T-helper 2 cell (primary cell): Measurements from ENCODE around the gene SCUBE3.

Source experiments
- DNase-seq, 5 experiments: peaks; one replicate each; pipeline versions ENCODE4 v3.0.0 to v3.0.0-alpha.2; 2012 to 2022

The SCUBE3 gene

DNA sequence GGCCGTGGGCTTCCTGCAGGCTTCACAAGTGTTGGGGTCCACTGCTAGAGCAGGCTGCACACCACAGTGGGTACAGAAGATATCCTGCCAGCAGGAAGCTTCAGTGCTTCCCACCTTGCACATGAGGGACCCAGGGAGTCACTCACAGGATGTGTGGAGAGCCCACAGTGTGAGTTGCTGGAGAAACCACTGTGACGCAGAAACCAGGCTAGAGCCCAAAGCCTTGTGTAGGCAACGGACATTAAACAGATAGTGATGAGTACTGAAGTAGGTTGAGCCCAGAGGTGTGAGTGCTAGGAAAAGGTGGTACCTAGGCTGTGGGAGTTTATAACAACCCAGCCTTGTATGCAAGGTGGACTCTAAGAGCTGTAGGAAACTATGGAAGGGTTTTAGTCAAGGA, 65.0 kb downstream of the SCUBE3 start:
- no peak for DNase-seq

DNA sequence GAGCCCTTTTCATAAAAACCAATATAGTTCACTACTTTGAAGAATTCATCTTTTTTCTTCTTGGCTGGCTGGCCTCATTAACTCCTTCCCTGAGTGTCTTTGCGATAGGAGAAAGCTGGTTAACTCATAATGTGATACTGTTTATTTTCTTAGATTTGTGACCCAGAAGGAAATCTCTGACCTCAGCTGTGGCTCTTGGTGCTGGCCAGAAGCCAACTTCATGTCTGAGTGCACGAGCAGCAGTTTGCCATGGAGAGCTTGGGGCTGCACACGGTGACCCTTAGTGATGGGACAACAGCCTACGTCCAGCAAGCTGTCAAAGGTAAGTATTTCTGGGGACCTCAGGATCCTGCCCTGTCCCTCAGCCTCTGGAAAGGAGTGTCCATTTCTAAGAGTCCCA, 67.1 kb downstream of the SCUBE3 start:
- no peak for DNase-seq

DNA sequence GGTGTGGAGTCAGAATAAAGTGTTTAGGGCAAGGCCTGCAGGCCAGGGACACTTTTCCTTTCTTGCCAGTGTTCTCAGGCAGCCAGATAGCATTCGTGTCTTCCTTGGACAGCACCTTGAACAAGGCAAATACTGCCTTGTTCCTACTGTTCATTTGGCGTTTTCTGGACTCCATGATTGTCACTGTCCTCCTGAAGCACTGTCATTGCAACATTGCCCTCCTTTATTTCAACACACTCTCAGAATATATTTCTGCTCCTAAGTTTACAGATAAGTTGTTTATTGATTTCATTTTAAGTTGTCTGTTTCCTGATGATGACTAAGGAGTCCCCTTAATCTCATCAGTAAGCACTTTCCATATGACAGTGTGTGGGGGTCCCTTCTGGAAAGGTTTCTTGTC, 68.7 kb downstream of the SCUBE3 start:
- no peak for DNase-seq

DNA sequence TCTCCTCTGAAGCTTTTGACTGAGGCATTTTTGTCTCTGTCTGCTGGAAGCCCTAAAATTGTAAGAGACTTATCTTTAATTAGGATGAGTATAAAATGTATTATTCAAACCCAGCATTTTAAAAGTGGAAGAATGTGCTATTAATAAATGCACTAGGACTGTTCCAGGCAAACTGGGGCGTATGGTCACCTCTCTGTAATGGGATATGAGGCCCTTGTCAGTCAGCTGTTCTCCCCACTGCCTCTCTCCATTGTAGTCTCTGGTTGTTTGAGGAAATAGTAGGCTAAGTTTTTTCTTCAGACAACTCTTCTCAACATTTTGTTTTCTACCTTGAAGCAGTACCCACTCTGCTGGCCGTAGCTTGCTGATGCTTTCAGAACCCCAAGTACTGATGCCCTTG, 69.6 kb downstream of the SCUBE3 start:
- DNase-seq, result no peak

DNA sequence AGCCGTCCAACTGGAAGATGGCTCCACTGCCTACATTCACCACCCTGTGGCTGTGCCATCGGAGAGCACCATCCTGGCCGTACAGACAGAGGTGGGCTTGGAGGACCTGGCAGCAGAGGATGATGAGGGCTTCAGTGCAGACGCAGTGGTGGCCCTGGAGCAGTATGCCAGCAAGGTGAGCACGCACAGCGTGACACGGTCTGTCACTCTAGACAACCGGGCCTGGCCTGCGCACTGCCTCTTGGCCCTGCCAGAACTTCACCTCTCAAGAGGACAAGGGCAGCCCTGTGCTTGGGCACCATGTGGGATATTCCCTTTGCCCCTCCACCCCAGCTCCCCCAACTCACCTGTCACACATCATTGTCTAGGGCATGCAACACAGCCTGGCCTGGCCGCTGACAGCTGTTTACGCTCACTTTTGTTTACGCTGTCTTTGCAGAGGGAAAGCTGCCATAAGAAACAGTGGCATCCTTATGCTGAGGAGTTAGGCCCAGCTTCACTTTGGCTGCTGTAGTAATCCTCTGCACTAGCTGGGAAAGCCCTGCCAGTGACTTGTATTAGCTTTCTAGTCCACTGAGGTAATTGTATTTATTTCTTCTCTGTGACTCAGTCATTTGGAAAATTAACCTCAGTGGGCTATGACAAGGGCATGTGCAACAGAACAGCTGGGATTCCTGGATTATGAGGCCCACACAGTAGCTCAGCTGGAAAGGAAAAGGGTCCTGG, 74.1 kb downstream of the SCUBE3 start:
- no peak for DNase-seq

DNA sequence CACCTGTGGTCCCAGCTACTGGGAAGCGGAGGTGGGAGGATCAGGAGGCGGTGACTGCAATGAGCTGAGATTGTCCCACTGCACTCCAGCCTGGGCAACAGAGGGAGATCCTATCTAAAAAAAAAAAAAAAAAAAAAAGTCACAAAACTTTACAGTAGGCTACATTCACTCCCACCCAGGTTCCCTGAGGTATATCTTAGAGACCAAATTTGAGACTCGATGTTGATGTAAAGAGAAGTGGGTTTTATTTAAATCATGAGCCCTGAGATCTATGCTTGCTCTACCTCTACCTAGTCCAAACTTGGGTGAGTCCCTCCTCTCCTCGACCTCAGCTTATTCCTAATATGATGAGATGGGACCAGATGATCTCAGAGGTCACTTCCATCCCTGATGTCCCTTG, 75.1 kb downstream of the SCUBE3 start:
- no peak for DNase-seq

DNA sequence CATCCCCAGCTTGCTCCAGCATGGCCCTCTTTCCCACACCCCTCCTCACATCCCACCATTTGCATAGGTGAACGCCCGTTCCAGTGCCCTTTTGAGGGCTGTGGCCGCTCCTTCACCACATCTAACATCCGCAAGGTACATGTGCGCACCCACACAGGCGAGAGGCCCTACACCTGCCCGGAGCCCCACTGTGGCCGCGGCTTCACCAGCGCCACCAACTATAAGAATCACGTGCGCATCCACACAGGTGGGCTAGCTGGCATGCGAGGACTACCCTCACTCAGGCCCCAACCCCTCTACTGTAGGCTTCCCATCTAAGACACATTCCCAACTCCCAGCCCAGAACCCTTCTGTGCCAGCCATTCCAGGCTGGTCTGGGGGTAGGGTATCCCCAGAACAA, 77.7 kb downstream of the SCUBE3 start:
- DNase-seq, result no peak

DNA sequence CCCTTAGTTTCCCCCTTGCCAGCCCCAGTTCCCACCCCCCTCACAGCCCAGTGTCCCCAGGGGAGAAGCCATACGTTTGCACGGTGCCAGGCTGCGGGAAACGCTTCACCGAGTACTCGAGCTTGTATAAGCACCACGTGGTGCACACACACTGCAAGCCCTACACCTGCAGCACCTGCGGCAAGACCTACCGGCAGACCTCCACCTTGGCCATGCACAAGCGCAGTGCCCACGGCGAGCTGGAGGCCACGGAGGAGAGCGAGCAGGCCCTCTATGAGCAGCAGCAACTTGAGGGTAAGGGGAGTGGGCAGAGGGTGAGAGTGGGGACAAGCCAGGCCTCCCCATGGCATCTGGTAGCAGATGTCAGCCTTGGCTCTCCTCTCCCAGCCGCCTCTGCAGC, 78.7 kb downstream of the SCUBE3 start:
- no peak for DNase-seq

DNA sequence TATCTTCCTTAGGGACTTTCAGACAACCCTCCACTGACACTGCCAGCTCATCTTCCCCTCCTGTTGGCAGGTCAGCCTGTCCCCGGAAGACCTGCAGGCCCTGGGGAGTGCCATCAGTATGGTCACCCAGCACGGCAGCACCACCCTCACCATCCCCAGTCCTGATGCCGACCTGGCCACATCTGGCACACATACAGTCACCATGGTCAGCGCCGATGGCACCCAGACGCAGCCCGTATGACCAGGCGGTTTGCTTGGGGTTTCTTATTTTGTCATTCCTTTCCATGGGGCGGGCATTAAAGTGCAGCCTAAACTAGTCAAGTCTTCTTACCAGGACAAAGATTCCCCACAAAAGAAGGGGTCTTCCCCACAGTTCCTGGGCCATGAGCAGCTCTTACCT, 79.9 kb downstream of the SCUBE3 start:
- no peak for DNase-seq

DNA sequence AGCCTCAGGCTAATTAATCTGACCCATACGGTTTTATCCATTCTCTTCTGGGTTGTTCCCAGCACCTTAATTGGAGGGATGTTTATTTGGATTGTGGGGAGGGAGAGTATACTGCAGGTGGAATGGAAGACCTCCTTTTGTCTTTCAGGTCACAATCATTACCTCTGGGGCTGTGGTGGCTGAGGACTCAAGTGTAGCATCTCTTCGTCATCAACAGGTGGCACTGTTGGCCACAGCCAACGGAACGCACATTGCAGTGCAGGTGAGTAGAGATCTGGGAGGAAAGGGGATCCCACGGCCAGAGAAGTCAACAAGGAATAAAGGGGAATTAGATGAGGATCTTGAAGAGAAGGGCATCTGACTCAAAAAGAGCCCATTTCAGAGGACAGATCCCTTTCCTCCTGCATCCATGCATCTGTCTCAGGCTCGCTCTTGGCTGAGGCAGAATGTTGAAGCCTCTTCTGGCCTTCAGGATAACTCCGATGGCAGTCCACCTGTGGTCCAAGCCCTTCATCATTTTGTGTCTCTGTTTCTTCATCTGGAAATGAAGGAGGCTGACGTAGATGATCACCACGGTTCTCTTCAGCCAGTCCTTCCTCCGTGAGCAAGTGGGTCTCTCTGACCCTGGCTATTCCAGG, 80.7 kb downstream of the SCUBE3 start:
- DNase-seq, result peak in 2 of 5 experiments; percentile 40 to 73

DNA sequence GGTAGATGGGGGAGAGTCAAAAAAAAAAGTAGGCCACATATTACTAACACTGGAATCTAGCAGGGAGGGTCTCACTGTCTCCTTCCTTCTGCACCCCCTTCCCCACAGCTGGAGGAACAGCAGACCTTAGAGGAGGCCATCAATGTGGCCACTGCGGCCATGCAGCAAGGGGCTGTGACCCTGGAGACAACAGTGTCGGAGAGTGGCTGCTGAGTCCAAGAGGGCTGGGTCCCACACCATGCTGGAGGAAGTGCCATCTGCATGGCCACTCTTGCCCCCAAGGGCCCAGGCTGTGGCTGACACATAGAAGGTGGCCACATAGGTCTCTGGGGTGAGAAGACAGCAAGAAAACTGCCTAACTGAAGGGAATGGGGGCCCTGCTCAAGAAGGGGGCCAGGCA, 81.3 kb downstream of the SCUBE3 start:
- no peak for DNase-seq

DNA sequence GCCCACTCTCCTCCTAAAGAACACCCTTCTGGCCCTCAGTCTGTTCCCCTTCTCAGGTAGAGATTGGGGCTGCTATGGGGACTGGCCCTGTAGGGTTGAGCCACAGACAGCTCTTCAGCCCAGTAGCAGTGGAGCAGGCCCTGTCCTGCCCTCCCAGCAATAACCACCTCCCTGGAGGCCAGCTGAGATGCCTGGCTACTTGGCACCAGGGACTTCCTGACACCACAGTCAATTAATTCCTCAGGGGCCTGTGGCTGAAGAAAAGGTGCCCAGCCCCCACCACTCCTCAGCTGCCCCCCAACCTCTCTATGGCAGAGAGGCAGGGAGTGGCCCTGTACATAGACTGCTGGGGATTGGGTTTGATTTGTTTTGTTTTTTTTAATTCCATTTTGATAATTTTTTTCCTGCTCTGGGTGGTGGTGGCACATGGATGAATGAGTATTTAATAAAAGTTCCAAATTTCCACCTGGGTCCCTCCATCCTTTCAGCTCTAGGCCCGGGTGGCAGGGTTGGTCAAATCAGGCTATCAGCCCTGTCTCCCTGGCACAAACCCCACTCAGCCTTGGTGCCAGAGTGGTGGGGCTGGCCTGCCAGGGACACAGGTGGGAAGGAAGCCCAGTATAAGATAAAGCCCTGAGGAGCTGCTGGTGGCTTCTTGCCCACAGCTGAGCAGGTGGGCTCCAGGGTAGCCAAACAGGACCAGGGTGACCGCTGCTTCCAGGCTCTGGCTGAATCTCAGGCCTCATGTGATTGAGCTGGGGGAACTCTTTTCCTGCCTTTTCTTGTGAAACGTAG, 82.0 kb downstream of the SCUBE3 start:
- DNase-seq, result no peak

DNA sequence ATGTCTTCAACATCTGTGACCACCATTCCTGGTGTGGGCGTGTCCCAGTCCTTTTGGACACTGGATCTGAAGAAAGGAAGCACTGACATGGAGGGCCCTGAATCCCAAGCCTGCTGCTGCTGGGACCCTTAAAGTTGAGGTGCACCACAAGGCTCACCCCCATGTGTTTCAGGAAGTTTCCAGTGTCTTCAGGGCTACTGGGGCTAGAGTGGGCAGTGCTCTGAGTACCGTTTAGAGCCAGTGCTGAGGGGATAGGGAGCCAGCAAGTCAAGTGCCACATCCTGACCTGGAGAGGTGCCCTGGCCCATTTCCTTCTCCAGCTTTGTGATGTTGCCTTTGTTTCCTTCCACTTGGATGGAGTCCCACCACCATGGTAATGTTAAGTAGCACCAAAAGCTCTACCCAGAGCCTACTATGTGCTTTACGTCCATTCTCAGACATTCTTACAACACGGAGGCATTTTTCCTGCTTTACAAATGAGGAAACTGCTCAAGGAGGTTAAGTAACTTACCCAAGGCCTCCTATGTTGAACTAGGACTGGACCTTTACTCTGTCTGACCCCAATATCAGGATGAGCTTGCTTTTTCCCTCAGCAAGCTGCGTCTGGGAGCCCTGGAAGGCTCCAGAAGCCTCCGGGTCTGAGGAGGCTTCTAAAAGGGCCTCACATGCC, 83.3 kb downstream of the SCUBE3 start:
- DNase-seq, result no peak

DNA sequence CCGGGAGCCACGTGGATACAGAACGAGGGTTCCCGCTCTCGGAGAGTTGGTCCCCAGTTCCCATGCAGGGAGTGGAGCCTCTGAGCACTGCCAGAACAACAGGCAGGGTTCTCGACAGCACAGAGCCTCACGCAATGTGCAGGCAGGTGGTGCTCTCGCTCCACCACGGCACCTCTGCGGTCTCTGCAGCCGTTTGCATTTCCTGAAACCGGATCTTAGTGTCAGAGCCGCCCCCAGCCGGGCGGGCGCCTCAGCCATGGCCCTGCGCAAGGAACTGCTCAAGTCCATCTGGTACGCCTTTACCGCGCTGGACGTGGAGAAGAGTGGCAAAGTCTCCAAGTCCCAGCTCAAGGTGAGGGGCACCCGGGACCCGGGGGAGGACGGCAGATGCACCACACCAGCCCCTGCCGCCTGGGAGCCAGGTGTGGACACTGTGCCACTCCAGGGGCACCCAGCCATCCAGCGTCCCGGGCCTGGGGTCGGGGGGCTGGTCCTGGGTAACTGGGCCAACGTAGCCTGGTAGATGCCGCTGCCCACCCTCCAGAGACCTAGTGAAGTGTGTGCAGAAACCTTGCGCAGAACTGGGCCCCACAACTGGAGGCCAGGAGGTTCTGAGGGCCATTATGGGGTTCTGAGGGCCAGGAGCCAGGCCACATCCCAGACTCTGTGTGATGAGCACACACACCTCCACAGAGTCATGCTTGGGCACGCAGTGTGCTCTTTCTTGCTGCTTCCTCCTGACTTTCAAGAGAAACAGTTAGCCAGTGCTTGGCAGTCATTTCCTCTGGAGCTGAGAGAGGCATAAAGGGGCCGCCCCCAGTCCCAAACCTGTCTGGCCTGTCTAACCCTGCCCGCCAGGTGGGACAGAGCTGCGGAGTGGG, 84.1 kb downstream of the SCUBE3 start, which contains the start of gene DEF6:
TSS of gene DEF6 (plus strand) at position 218 of the 881 bp plus-strand sequence. CDS start at position 257, 39 bp downstream.
- DNase-seq, result peak; percentile 69 to 95 (median 82)

DNA sequence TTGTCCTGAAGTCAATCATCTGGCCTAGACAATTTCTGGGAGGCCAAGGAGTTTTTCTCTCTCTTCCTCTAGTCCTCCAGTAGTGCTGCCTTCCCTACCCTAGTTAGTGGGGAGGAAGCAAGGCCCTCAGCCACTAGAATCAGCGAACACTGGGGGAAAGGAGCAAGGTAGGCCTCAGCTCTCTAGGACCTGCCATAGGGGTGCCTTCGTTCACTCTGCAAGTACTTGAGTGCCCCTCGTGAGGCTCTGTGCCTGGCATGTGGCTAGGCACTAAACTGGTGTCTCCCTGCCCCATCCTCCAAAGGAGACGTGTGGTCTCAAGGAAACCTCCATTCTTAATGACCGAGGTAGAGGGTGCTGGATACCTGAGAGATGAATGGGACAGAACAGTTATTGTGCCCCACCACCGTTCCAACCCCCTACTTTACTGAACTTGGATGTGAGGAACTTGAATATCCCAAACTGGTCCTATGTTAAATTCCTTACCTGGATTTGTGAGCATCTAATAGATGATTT, 84.9 kb downstream of the SCUBE3 start:
- peak in 1 of 5 experiments; percentile 55 for DNase-seq

DNA sequence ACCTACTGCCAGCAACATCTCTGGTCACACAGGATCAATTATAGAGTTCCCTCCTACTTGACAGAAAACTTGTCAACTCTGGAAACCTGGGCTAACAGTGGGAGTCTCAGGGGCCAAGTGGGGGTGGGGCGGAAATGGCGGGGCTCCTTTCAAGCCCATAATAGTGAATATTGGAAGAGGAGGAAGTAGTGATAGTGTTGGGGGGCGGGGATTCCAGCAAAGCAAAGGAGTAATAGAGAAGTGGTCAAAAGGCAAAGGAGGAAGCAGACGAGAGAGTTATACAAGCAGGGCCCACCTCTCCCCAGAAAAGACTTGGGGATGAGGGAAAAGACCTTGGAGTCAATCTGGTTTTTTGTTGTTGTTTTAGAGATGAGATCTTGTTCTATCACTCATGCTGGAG, 85.9 kb downstream of the SCUBE3 start:
- DNase-seq, result peak in 1 of 5 experiments; percentile 53

DNA sequence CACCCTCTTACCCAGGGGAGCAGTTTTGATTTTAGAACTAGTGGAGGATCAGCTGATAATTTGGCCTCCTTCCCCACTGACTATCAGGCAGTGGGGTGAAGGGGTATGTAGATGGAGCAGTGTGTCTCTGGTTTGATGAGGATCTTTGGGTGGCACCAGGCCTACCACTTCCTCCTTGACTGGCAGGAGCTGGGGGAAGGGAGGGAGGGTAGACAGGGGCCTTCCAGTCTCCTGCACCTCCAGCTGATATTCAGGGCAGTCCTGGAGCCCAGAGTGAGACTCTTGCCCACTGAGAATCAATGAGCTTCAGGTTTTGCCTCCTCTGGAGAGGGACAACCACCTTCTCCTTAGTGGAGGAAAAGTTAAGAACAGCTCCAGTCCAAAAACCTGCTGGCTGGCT, 87.1 kb downstream of the SCUBE3 start:
- DNase-seq, result peak in 3 of 5 experiments; percentile 40 to 90 (median 68)
